Spleen (tissue), 11 donors: Measurements from ENCODE around the gene KCP. TPM values are rescaled to one million over a fixed set of nuclear protein-coding genes. Genes with fewer than 3 reads are reported as not detected.
A peak's percentile ranks its signal among the peaks of the same experiment; 100 is the strongest.

Experiments
- DNase-seq: peaks from one replicate; pipeline ENCODE4 v3.0.0-alpha.2; 2020
- H3K27ac ChIP-seq, 8 donors: fragments of 200-600 bp; sonication (generic) in 7 of 8; 1 replicate in 4 of 8; 2 replicates in 4 of 8; pipeline versions ENCODE4 v1.5.0 to v1.8.0; 2016 to 2021; ENCODE audit warnings: inconsistent platforms in 4 of 8, mild to moderate bottlenecking in 4 of 8, moderate library complexity in 1 of 8
- H3K27me3 ChIP-seq, 7 donors: fragments of 200-600 bp; sonication (generic) in 6 of 7; replicated peaks in 1 of 7; 1 replicate in 4 of 7; 2 replicates in 3 of 7; pipeline versions ENCODE4 v1.5.0 to v1.8.0; 2016 to 2021; ENCODE audit warnings: inconsistent platforms in 3 of 7, mild to moderate bottlenecking in 1 of 7
- H3K36me3 ChIP-seq, 6 donors: fragments of 200-600 bp; sonication (generic) in 5 of 6; 1 replicate in 4 of 6; 2 replicates in 2 of 6; pipeline versions ENCODE4 v1.5.0 to v1.8.0; 2016 to 2021; ENCODE audit warnings: inconsistent platforms in 2 of 6
- H3K4me1 ChIP-seq, 6 donors: fragments of 200-600 bp; sonication (generic) in 5 of 6; 1 replicate in 3 of 6; 2 replicates in 3 of 6; pipeline versions ENCODE4 v1.5.0 to v1.8.0; 2016 to 2021; ENCODE audit warnings: inconsistent platforms in 3 of 6
- H3K4me3 ChIP-seq, 8 donors: fragments of 200-600 bp; sonication (generic) in 7 of 8; 1 replicate in 4 of 8; 2 replicates in 4 of 8; pipeline versions ENCODE4 v1.5.0 to v1.8.0; 2016 to 2021; ENCODE audit warnings: inconsistent platforms in 4 of 8, mild to moderate bottlenecking in 4 of 8, moderate library complexity in 2 of 8
- H3K9me3 ChIP-seq, 8 donors: fragments of 200-600 bp; sonication (generic) in 7 of 8; 1 replicate in 4 of 8; 2 replicates in 4 of 8; pipeline versions ENCODE4 v1.5.0 to v1.8.0; 2016 to 2021; ENCODE audit warnings: inconsistent platforms in 4 of 8
- POLR2A ChIP-seq, 3 donors: fragments of 450-650 bp; IDR thresholded peaks; one replicate each; pipeline ENCODE4 v1.5.1; 2017; ENCODE audit warnings: antibody characterized with exemption in 3 of 3, mild to moderate bottlenecking in 1 of 3
- POLR2AphosphoS5 ChIP-seq, 3 donors: sonication (generic); formaldehyde crosslinking; IDR thresholded peaks; one replicate each; pipeline ENCODE4 v1.5.1; 2017; ENCODE audit warnings: antibody characterized with exemption in 3 of 3
- WGBS, 5 donors: extraction: QIAGEN DNeasy Blood & Tissue Kit in 3 of 5; methylation state at CpG; one replicate each; pipeline versions ENCODE4 v1.1.5 to v1.1.7; 2013 to 2018; 5-methylcytosine and 5-hydroxymethylcytosine counted together
- intact Hi-C: fragments of 100-400 bp; cut with DNase I; formaldehyde crosslinking; loops from one replicate; pipeline ENCODE4 v1.15.0; 2023; ENCODE audit warnings: low total_unique reads
- polyA plus RNA-seq, 3 donors: library from polyadenylated mRNA; stranded (reverse); fragments of 200-250 nt; gene quantifications; one replicate each; pipeline ENCODE4 v1.2.1, GENCODE V29; 2013
- total RNA-seq, 7 donors: library from RNA; depleted of rRNA in 3 of 7; stranded (reverse); fragments of >200 nt in 3 of 7; fragmentation: NEBNext Ultra II Directional in 4 of 7; extraction: Animal tissue kit (Norgen Biotek cat#: 25700) in 4 of 7; gene quantifications; one replicate each; pipeline versions ENCODE4 v1.1.0 to v1.2.1, GENCODE V29; 2016 to 2021
- TF ChIP-seq, protein P1 (sequence below), 11 experiments: fragments of 200-600 bp in 7 of 11; fragments of 450-650 bp in 4 of 11; sonication (generic) in 4 of 11; IDR thresholded peaks in 8 of 11; conservative IDR thresholded peaks in 3 of 11; 1 replicate in 7 of 11; 2 replicates in 4 of 11; pipeline versions ENCODE4 v1.4.0 to v1.8.0; 2016 to 2021; ENCODE audit warnings: antibody characterized with exemption in 11 of 11, inconsistent platforms in 4 of 11, mild to moderate bottlenecking in 1 of 11
- donor health status: healthy with polysubstance abuse.
- donor health status: DM: no; HTN: no; CAD: no; lungs with moderate emphysema.
- donor health status: DM: no; HTN: no; CAD: no.
- donor health status: Bipolar disorder and iron deficiency.
- donor health status: healthy.
- donor health status: DM: no; HTN: no; CAD: no.
- donor health status: DM: yes; HTN: yes; CAD: no.

The KCP gene
- total and polyA plus RNA-seq, 10 donors = 0.06 to 2.1 (median 0.71) TPM

DNA sequence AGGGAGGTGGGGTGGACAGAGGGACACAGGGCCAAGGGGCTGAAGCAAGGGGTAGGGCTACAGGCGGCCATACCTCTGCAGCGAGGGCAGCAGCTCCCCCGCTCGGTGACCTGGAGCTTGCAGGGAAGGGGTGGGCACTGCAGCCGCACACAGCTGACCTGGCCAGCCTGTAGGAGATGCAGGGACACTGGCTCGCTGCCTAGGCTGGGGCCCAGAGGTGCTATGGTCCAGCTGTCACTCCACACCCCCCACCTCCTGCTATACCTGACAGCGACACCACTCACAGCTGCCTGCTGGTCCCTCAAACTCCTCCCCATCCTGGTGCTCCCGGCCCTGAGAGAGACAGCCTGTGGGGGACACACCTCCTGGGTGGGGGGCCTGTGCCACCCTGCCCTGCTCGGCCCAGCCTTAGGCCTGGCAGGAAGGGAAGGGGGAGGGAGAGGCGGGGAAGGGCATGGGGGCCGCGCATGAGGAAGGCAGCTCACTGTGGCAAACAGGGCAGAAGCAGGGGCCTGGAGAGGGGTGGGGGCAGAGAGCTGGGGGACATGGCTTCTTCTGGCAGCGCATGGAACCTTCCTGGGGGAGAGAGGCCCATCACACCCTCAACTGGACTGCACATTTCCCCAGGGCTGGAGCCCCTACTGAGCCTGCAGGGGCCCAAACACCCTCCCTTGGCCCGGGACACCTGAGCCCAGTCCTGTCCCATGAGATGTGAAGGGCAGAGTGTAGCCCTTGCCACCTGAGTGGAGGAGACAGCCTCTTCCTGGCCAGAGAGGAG is 23.9 kb downstream of the KCP start:
- TF ChIP-seq, protein P1, sequence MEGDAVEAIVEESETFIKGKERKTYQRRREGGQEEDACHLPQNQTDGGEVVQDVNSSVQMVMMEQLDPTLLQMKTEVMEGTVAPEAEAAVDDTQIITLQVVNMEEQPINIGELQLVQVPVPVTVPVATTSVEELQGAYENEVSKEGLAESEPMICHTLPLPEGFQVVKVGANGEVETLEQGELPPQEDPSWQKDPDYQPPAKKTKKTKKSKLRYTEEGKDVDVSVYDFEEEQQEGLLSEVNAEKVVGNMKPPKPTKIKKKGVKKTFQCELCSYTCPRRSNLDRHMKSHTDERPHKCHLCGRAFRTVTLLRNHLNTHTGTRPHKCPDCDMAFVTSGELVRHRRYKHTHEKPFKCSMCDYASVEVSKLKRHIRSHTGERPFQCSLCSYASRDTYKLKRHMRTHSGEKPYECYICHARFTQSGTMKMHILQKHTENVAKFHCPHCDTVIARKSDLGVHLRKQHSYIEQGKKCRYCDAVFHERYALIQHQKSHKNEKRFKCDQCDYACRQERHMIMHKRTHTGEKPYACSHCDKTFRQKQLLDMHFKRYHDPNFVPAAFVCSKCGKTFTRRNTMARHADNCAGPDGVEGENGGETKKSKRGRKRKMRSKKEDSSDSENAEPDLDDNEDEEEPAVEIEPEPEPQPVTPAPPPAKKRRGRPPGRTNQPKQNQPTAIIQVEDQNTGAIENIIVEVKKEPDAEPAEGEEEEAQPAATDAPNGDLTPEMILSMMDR (IDR thresholded peaks at IDR 0.05 in 8 of 11, conservative IDR thresholded peaks at IDR 0.05 in 3 of 11) = no peak
- no peak for TF ChIP-seq POLR2AphosphoS5 (IDR thresholded peaks at IDR 0.05)
- TF ChIP-seq POLR2A (IDR thresholded peaks at IDR 0.05) = no peak
- no peak overlapping the region for H3K27ac ChIP-seq
- intact Hi-C loops = loop anchor here (10.0 kb wide), 1 partner anchor 272 kb away; no protein-coding TSS in a partner anchor
- no peaks in the 10 kb centered on the region for H3K36me3 ChIP-seq
- H3K9me3 ChIP-seq = no peaks in the 10 kb centered on the region
- no peak overlapping the region for H3K4me3 ChIP-seq
- peaks cover 0 to 56% (median 10%) of the 10 kb centered on the region in 7 donors for H3K27me3 ChIP-seq
- WGBS, 5 donors = 55 to 64% (median 59%) methylated on average over 9 to 14 of the region's 14 CpGs
- peaks cover 0 to 26% (median 13%) of the 10 kb centered on the region in 6 donors for H3K4me1 ChIP-seq
- peak; percentile 70 for DNase-seq

GRCh38 chr7:128885370-128886187 is 24.9 kb downstream of the KCP start:
- peaks cover 0 to 16% (median 6%) of the 10 kb centered on the region in 6 donors for H3K4me1 ChIP-seq
- intact Hi-C loops = loop anchor here (10.0 kb wide), 1 partner anchor 271 kb away; no protein-coding TSS in a partner anchor
- H3K27ac ChIP-seq = no peak overlapping the region
- peaks cover 0 to 46% (median under 1%) of the 10 kb centered on the region in 7 donors for H3K27me3 ChIP-seq
- H3K36me3 ChIP-seq = no peaks in the 10 kb centered on the region
- no peak overlapping the region for H3K4me3 ChIP-seq
- H3K9me3 ChIP-seq = no peaks in the 10 kb centered on the region
- peak; percentile 40 for DNase-seq
- no peak for TF ChIP-seq POLR2AphosphoS5 (IDR thresholded peaks at IDR 0.05)
- TF ChIP-seq POLR2A (IDR thresholded peaks at IDR 0.05) = no peak
- TF ChIP-seq, protein P1 (IDR thresholded peaks at IDR 0.05 in 8 of 11, conservative IDR thresholded peaks at IDR 0.05 in 3 of 11) = no peak
- WGBS, 5 donors = 90 to 93% (median 91%) methylated on average over 6 to 10 of the region's 10 CpGs

- intact Hi-C loops = loop anchor here (5.0 to 10.0 kb wide), 2 partner anchors 270 to 407 kb away; partner anchors contain the start of gene METTL2B
- H3K4me1 ChIP-seq = peaks cover 0 to 12% (median 6%) of the 10 kb centered on the region in 6 donors
- WGBS, 5 donors = 86 to 89% (median 87%) methylated on average over 26 of the region's 26 CpGs
Measured at GRCh38 chr7:128884561-128885369, 25.7 kb downstream of the KCP start.

More at GRCh38 chr7:128884561-128885369, 25.7 kb downstream of the KCP start:
- Histone ChIP-seq H3K36me3 (no peaks in the 10 kb centered on the region), H3K27me3 (peaks cover 0 to 42% (median 0%) of the 10 kb centered on the region in 7 donors), H3K9me3 (no peaks in the 10 kb centered on the region), H3K27ac (no peak overlapping the region), H3K4me3 (no peak overlapping the region)
- TF ChIP-seq POLR2AphosphoS5 (IDR thresholded peaks at IDR 0.05) (no peak), POLR2A (IDR thresholded peaks at IDR 0.05) (no peak)
- TF ChIP-seq, protein P1 (IDR thresholded peaks at IDR 0.05 in 8 of 11, conservative IDR thresholded peaks at IDR 0.05 in 3 of 11) = no peak
- DNase-seq = peak; percentile 73
